ENCODE results near the gene ENO3.

- TF ChIP-seq TAF1 (IDR thresholded peaks at IDR 0.05; ENCODE audit: borderline replicate concordance, low read depth, low read length) (no peak), EZH2 (IDR thresholded peaks at IDR 0.05; ENCODE audit: borderline replicate concordance, control insufficient read depth, low read depth, low read length) (no peak), CBX5 (IDR thresholded peaks at IDR 0.05; ENCODE audit: low read depth) (no peak), FOS (IDR thresholded peaks at IDR 0.05; ENCODE audit: borderline replicate concordance, extremely low read depth, insufficient read length) (no peak), EP300 (IDR thresholded peaks at IDR 0.05; ENCODE audit: borderline replicate concordance in 1 of 2, control insufficient read depth in 1 of 2, low read depth in 2 of 2, low read length in 2 of 2) (no peak), NFYB (IDR thresholded peaks at IDR 0.05; ENCODE audit: insufficient read depth, low read depth, low read length) (no peak), SUPT20H (IDR thresholded peaks at IDR 0.05; ENCODE audit: borderline replicate concordance, control insufficient read depth, low read depth, low read length) (no peak), SKIL (IDR thresholded peaks at IDR 0.05; ENCODE audit: low read depth, poor library complexity, severe bottlenecking) (no peak), PAX8 (IDR thresholded peaks at IDR 0.05) (no peak), MEF2A (IDR thresholded peaks at IDR 0.05; ENCODE audit: insufficient read depth, low read depth, low read length) (no peak)
These were observed 21.8 kb downstream of the ENO3 start for GRCh38 chr17:4972752-4973151.
